DLD1 (cell line): ENCODE measurements around the gene GAL3ST3.

ENCODE experiments used
- in situ Hi-C: cut with HindIII; loops from 2 replicates; pipeline ENCODE4 v1.10.0; 2017; ENCODE audit warnings: low sequenced_read_pairs

Gene GAL3ST3

GRCh38 chr11:66070604-66071380 lies 21.8 kb upstream of the GAL3ST3 start:
- in situ Hi-C loops: no loop called here

- in situ Hi-C loops: no loop called here
Measured at GRCh38 chr11:66069715-66070603, 21.0 kb upstream of the GAL3ST3 start, which contains the start of gene PACS1. Gene PACS1 (plus strand): TSS chr11:66070272. CDS start chr11:66070487, 215 bp downstream.

- in situ Hi-C loops: no loop called here
Measured at GRCh38 chr11:66068923-66069714, 20.2 kb upstream of the GAL3ST3 start.

GRCh38 chr11:66068154-66068821 lies 19.3 kb upstream of the GAL3ST3 start:
- in situ Hi-C loops: no loop called here

- in situ Hi-C loops: no loop called here
Measured at GRCh38 chr11:66067640-66068039, 18.7 kb upstream of the GAL3ST3 start.

- in situ Hi-C loops: no loop called here
Measured at GRCh38 chr11:66066751-66067150, 17.8 kb upstream of the GAL3ST3 start.

- in situ Hi-C loops: no loop called here
Measured at GRCh38 chr11:66064571-66064970, 15.6 kb upstream of the GAL3ST3 start.

- in situ Hi-C loops: no loop called here
Measured at GRCh38 chr11:66063900-66064299, 14.9 kb upstream of the GAL3ST3 start.

GRCh38 chr11:66062408-66062807 lies 13.4 kb upstream of the GAL3ST3 start:
- in situ Hi-C loops: no loop called here

GRCh38 chr11:66061268-66061667 lies 12.3 kb upstream of the GAL3ST3 start:
- in situ Hi-C loops: no loop called here

- in situ Hi-C loops: no loop called here
Measured at GRCh38 chr11:66059966-66060680, 11.2 kb upstream of the GAL3ST3 start.

GRCh38 chr11:66056501-66056900 lies 7.5 kb upstream of the GAL3ST3 start:
- in situ Hi-C loops: no loop called here

- in situ Hi-C loops: no loop called here
Measured at GRCh38 chr11:66055021-66055420, 6.1 kb upstream of the GAL3ST3 start.

- in situ Hi-C loops: no loop called here
Measured at GRCh38 chr11:66052664-66052982, 3.7 kb upstream of the GAL3ST3 start.

GRCh38 chr11:66051766-66052663 lies 3.1 kb upstream of the GAL3ST3 start, which contains the start of gene SF3B2:
Gene SF3B2 (plus strand): TSS chr11:66052364. CDS start chr11:66052385, 21 bp downstream.
- in situ Hi-C loops: no loop called here

- in situ Hi-C loops: no loop called here
Measured at GRCh38 chr11:66051371-66051765, 2.4 kb upstream of the GAL3ST3 start.

GRCh38 chr11:66050581-66051231 lies 1.7 kb upstream of the GAL3ST3 start:
- in situ Hi-C loops: no loop called here
